Activated CD4-positive, alpha-beta T cell treated with anti-CD3 and anti-CD28 coated beads, Interleukin-2, amount 50 U/mL, for 48 hours (primary cell): ENCODE data around the gene TFE3.

Source experiments
- DNase-seq, 2 experiments: peaks; one replicate each; pipeline ENCODE4 v3.0.0-alpha.2; 2020

Gene TFE3

DNA sequence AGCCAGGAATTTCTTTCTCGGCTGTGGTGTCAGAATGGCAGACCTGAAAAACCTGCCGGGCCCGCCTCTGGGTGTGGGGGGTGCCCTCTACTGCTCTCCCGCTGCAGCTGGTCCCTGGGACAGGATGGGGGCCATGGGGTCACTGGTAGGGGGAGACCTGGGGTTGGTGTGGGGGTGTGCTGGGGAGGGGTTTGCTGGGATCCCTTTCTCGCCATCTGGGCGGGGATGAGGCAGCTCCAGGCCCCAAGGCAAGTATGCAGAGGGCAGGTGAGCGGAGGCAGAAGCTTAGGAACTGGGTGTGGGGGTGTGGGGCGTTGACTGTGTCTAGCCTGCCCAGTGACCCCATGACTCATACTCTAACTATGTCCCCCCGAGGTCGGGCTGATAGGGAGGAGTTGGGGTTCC is 16.5 kb upstream of the TFE3 start:
- no peak for DNase-seq

DNA sequence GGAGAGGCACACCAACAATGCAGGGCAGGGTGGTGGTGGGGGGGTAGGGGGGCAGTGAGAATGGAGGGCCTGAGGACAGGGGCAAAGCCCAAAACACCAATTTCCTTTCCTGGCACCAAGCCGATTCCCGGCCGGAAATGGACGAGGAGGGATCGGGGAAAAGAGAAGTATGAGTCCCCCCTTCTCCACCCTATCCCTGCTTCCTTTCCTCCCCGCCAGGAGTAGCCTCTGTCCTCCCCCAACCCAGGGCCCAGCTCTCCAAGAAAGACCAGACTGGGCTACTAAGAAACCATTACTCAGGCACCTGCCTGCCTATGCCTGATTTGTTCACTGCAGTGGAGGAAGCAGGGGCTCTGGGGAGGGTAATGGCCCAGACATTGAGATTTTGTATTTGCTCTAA is 16.0 kb upstream of the TFE3 start:
- DNase-seq = no peak

DNA sequence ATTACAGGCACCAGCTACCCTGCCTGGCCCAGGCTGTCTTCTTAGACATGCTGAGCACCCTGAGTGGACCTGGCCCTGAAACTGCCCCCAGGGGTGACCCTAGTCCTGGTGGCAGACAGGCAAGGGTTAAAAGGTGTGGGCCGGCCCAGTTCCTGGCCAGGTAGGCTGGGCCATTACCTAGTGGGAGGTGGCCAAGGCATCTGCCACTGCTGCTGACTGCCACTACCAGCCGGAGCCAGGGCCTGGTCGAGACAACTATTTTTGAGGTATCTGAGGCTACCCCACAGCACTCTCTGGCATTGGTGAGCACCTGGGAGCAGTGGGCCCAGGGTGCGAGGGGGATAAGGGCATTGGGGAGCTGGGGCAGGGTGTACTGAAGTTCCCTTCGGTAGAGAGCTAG is 15.6 kb upstream of the TFE3 start, which contains the start of gene CCDC120:
CCDC120 (plus strand) TSS at position 206 of the 400 bp plus-strand sequence. CDS start 3,043 bp downstream, outside the sequence.
- DNase-seq = no peak

GRCh38 chrX:49054073-49054762 is 11.1 kb upstream of the TFE3 start:
- DNase-seq = no peak

DNA sequence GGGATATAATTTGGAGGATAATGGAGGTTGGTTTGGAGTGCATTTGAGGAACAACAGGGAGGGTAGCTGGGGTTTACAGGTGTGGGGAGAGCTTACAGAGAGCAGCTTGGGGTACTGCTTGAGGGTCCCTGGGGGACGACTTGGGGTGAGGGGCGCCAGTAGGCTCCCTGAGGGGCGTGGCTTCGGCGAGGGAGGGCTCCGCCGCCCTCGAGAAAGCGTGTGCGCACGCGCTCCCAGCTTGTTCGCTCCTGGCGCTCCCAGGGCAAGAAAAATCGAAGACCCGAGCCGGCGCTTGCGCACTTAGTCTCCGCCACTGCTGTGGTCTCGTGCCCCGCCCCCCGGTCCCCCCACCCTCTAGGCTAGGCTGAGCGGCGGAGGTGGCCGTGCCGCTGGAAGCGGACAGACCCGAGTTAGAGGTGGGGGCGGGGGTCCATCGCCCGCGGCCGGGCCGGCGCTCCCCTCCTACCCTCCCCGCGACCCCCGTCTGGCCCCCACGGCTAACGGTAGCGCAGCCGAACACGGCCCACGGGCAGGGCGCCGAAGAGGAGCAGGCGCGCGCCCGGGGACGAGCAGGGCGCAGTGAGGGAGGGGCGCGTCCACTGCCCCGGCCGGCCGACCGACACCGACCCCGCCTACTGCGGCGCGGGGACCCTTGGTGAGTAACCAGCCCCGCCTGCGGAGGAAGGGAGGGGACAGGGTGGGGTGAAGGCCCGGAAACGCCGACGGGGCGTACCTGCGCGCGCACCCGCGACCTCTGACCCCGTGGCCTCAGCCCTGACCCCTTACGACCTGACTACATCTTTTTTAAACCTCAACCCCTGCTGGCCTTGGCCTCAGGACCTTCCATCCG is 10.3 kb upstream of the TFE3 start:
- peak; percentile 68 to 72 for DNase-seq

GRCh38 chrX:49043987-49044281 is 777 bp upstream of the TFE3 start:
- DNase-seq = no peak

- DNase-seq = no peak
Observed at GRCh38 chrX:49042581-49043219, 457 bp downstream of the TFE3 start.

GRCh38 chrX:49041744-49042580 is 1.2 kb downstream of the TFE3 start:
- DNase-seq = peak in 1 of 2 experiments; percentile 9

DNA sequence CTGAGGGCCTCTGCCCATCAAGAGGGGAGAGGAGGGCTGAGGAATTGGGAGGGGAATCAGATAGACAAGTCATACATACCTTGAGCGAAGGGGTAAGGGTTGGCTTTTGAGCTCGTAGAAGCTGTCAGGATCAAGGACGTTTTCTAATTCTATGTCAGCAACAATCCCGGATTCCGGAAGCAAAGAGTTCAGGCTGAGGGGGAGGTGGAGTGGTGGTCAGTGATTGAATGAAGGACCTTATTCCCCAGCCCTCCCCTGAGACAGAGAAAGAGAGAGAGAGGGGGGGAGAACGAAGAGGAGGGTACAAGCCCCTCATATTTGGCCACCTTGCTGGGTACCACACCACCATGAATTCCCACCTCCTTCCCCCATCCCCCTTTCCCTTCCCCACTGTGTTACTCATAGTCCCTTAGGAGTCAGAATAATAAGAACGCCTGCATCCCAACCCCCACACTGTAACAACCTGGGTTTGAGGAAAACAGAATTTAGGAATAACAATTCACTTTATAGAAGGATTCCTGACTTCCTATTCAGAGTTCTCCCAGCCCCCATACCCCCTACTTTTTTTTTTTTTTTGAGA is 2.7 kb downstream of the TFE3 start:
- DNase-seq = no peak

GRCh38 chrX:49039598-49040375 is 3.4 kb downstream of the TFE3 start:
- DNase-seq = peak; percentile 49 to 61

- DNase-seq = no peak
Observed at GRCh38 chrX:49037883-49038475, 5.2 kb downstream of the TFE3 start.

DNA sequence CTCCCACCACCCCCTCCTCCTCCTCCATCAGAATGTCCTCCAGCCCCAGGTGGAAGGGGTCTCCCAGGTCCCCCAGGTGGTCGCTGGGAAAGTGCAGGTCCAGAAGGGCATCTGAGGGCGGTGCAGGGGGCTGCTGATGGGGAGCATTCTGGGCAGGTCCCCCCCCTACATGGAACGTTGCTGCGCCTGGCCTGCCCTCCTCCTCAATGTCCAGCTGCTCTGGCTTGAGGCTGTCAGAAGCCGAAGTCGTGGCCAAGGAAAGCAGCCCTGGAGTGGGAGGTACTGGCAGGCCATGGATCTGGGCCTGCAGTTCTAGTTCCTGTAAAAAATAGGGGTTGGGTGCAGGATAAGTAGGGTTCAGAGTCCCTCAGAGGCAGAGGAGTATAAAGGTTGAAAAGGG is 12.9 kb downstream of the TFE3 start:
- DNase-seq = no peak

GRCh38 chrX:49029876-49030275 is 13.3 kb downstream of the TFE3 start:
- DNase-seq = no peak

GRCh38 chrX:49019599-49020249 is 23.4 kb downstream of the TFE3 start:
- no peak for DNase-seq

GRCh38 chrX:49019050-49019449 is 24.1 kb downstream of the TFE3 start:
- no peak for DNase-seq

DNA sequence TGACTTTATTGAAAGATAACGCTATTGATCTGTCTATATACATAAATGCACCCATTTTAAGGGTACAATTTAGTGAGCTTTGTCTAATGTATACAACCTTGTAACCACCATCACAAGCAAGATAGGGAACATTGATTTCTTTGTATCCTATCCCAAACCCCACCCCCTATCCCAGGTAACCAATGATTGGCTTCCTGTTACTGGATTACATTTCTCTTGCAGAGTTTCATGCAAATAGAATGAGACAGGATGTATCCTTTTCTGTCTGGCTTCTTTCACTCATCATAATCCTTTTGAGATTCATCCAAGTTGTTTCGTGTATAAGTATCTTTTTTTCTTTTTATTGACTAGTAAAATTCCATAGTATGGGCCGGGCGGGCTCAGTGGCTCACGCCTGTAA is 39.5 kb downstream of the TFE3 start:
- DNase-seq = no peak

DNA sequence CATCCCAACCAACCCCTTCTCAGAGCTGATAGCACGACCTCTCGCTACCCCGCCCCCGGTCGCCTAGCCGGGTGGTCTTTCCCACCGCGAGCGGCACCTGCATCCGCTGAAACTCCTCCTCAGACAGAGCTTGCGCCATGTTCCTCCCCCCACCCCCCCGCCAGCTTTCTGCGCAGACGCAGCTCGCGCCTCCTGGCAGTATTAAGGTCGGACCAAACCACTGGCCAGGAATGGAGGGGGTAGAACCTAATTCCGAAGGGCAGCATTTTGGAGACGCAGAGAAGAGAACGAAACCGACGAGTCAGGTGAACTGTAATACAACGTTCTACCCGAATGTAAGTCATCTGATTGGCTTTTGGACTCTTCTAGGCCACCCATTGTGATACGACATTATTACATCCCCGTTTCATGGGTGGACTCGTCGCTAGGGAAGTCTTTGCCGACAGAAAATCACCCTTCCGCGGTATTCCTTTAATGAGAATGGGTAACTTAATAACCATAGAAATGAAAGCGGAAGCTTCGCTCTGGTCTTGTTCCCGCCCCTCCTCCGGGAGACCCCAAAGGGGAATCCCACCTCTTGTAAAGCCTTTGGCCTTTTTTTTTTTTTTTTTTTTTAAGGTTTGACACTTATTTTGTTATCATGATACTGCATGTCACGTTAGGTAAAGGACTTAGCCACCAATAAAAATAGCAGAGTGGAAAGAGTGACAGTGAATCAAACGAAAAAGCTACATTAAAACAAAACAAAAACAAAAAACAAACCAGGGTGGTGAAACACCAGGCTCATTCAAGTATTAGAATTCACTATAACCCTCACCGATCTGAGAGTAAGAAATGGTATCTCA is 40.8 kb downstream of the TFE3 start, which contains the start of gene GRIPAP1:
GRIPAP1 (minus strand) TSS at position 174 of the 845 bp plus-strand sequence; CDS start at position 139, 35 bp downstream.
- DNase-seq = peak; percentile 74 to 75

- DNase-seq = peak; percentile 37 to 50
Observed at GRCh38 chrX:49001521-49002090, 41.6 kb downstream of the TFE3 start.

DNA sequence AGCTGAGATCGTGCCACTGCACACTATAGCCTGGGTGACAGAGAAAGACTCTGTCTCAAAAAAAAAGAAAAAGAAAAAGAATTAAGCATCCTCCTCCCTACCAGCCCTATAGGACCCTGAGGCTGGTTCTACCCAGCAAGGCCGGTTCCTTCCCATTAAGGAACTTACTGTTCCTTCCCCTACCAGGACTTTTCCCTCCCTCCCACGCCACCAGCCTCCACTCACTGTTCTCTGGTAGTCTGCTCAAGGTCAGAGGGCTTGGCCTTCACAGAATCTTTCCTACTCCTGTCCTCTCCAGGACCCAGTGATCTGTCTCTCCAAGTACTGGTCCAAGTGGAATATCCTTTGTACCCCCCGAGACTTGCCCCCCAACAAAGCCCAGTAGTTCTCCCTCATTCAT is 42.5 kb downstream of the TFE3 start:
- no peak for DNase-seq
